ENCODE measurements around the gene MYBPC1.
A peak's percentile ranks its signal among the peaks of the same experiment; 100 is the strongest.
"Not testable (repeated sequence)": the region's sequence is repeated elsewhere in the genome, so short reads cannot be mapped to it uniquely, and the experiment has no call there.

Gene MYBPC1

DNA sequence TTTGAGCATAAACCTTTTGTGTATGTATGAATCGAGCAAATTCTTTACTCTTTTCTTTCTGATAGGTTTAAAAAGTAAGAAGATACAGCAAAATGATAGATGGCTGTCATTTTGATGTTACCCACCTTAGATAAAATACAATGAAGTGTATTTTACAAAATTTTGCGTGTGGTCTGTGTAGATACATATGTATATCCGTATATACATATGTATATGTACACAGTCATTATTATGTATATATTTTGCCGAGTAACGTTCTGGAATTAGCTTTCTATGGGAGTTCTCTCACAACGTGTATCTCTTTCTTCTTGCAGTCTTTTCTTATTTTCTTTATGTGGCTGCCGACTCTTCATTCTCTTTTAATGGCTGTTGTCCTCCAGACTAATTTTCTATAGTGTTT is 70.2 kb downstream of the MYBPC1 start:
- DNase-seq, result no peak

DNA sequence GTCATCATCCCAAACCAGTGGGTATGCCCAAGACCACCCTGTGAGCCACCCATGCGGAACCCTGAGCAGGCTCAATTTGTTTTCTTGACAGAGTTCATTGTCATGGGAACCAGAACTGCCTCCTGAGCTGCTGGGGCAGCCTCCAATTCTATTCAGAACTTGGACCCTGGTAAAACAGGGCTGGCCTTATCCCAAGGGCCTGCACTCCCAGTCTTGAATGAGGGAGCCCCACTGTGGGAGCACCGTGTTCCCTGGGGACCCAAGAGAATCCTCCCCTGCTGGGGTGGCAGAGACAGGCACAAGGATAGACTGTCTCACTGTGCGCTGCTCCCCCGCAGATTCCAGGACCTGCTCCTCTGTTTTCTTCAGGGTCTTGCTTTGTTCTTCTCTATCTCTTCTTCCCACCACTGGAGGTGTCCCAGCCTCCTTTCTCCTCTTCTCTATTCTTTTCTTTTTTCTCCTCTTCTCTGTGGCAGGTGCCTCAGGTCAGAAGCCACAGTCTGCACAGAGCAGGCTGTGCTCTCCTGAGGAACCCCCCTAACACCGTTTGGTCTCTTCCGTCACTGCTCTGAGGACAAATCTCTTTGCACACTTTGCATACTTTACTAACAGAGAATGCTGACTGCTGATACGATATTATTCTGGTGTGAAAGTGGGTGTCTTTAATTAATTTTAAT is 71.4 kb downstream of the MYBPC1 start:
- DNase-seq, result no peak

DNA sequence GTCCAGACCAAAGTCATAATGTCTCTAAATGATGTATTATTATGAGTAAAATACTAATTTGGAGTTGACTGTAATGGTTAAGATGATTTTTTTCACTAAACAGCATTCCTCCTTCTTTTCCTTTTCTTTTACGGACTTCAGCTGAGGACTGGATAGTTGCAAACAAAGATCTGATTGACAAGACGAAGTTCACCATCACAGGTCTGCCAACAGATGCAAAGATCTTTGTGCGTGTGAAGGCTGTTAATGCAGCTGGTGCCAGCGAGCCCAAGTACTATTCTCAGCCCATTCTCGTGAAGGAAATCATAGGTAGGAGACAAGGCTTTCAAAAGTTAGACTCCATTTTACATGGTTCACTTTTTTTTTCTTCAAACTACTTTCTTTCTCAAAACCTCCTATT is 72.8 kb downstream of the MYBPC1 start:
- DNase-seq, result no peak

DNA sequence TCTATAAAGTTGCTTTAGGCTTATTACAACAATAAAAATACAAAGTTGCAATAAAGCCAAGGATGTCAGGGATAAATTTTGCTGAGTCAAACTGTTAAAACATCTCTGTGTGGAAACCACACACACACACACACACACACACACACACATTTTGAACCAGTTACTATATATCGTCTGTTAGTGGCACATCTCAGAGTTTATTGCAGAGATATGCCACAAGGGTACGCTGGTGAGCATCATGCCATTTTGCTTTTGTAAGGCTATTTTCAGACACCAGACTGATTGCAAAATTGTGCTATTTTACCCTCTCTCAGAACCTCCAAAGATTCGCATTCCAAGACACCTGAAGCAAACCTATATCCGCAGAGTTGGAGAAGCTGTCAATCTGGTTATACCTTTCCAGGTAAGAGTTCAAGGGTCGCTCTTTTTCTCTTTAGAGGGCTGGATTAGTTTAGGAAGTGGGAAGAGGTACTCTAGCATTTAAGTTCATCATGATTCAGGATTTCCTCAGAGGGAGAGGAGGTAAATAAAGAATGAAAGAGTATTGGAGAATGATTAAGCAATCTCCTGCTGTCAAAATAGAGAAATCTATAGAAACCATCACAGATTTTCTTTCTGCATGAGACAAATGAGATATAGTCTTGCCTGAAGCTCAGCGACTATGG is 75.4 kb downstream of the MYBPC1 start:
- DNase-seq, result no peak

DNA sequence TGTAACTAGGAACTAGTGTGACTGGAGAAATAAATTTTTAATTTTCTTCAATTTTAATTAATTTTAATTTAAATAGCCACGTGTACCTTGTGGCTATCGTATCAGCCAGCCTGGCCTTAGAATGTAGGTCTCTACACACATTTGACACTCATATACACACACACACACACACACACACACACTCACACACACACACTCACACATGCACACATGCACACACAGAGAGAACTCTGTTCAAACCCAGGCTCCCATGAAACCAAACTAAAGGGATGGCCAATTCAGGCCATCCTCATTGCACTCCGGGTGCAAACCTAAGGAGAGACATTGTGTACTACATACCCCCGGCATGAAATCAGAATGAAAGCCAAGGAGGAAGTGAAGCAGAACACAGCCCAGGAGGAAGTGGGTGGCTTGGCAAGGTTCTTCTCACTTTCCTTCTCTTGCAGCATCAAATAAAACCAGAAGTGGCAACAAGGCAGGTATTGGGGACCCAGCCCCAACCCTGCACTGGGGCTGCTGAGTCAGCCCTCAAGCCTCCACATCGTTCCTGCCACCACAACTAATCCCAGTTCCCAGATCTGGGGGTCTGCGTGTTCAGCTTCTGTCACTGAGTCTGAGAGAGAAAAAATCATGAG is 76.5 kb downstream of the MYBPC1 start:
- no peak for DNase-seq

DNA sequence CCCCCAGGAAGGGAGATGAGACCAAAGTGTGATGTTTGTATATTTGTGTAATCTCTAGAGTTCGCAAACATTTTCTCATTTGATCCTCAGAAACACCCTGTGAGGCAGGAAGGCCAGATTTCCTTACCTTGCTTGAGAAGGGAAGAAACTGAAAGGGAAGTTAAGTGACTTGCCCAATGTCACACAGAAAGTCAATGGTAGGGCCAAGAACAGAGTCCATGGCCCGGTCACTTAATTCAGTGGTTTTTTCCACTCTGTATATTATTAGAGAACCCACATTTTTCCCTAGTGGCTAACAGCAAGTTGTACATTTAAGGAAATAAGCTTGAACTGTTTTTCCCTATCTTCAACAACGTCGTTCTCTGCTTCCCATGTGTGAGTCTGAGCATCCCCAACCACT is 77.1 kb downstream of the MYBPC1 start:
- DNase-seq, result no peak

DNA sequence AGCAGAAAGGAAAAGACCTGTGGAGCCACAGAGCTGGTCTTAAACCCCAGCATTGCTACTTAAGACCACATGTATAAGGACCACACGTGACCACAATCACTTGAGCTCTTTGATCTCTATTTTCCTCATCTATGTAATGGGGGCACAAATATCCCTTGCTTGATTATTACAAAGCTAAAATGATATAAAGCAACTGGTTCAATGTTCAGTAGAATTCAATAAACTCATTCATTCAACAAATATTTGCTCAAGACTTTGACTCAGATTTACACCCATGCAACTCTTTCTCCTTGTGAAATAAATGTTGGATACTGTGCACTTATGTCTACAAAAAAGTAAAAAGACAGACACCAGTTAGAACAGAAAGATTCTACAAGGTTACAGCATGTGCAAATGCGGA is 80.8 kb downstream of the MYBPC1 start:
- DNase-seq, result no peak

DNA sequence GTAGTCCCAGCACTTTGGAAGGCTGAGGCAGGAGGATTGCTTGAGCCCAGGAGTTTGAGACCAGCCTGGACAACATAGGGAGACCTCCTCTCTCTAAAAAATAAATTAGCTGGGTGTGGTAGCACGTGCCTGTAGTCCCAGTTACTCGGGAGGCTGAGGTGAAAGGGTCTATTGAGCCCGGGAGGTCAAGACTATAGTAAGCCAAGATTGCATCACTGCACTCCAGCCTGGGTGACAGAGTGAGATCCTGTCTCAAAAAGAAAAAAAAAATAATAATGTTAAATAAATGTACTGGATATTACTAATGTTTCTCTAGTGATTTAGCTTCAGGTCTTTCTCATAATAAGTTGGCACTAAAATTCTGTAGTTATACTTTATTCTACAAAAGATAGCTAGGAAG is 81.7 kb downstream of the MYBPC1 start:
- not testable (repeated sequence) for DNase-seq

DNA sequence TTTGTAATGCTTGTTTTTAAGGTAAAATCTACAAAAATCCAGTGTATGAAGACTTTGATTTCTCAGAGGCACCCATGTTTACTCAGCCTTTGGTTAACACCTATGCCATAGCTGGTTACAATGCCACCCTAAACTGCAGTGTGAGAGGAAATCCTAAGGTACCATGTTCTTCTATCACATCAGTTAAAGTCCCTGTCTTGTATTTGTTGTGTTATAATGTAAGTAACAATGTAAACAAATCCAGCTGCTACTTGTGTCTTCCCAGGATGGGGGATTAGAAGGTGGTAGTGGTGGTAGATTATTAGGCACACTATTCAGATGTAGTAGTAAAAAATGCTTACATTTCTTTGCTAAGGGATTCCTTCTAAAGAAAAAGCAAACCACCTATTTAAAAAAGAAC is 83.3 kb downstream of the MYBPC1 start:
- no peak for DNase-seq

DNA sequence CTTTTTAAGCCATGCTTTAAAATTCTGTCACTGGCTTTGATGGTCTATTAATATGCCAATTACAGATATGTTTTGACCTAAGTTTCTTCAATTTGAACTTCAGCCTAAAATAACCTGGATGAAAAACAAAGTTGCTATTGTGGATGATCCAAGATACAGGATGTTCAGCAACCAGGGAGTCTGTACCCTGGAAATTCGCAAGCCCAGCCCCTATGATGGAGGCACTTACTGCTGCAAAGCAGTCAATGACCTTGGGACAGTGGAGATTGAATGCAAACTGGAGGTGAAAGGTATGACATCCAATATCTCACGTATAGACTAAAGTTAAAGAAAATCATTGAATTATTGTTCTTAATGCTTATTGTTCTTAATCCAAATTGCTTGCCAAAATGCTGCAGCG is 85.5 kb downstream of the MYBPC1 start:
- DNase-seq, result no peak

DNA sequence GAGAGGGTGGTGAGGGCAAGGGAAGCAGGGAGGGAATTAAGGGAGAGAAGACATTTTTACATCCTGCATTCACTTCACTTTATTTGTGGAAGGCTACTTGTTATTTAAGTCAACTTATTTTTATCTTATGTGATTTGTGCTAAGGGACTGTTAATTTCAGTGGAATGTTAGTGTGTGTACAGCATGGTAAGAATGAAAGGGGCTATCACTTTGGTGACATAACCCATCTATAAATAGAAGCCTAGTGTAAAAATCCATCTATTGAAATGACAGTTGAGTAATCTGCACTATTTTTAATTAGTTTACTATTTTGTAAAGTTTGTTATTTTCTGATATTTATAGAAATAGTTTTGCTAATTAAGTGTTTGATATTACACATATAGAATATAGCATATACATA is 85.9 kb downstream of the MYBPC1 start:
- DNase-seq, result no peak

DNA sequence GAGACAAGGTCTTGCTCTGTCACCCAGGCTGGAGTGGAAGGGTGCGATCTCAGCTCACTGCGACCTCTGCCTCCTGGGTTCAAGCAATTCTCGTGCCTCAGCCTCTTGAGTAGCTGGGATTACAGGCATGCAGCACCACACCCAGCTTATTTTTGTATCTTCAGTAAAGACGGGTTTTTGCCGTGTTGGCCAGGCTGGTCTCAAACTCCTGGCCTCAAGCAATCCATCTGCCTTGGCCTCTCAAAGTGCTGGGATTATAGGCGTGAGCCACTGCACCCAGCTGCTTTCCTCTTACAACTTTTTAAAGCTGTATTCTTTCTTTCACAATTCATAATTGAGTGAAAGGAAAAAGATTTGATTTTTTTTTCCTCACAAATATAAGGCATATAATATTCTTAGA is 86.9 kb downstream of the MYBPC1 start:
- DNase-seq, result not testable (repeated sequence)

DNA sequence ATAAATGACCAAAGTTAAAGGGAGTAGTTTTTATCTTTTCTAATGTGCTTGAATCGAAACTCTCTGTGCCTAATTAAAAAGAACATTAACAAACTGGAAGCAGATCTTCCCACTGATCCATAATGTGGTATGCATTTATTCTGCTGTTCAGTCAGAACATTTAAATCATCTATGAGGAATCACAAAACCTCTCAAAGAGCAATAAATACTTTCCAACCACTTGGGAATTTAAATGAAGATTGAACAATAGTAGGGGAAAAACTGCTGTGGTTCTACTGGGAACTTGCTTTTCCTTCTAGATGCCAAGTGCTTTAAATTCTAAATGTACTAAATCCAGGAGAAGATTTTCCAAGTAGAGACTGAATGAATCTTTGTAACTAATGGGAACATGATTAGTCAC is 90.3 kb downstream of the MYBPC1 start:
- DNase-seq, result no peak

DNA sequence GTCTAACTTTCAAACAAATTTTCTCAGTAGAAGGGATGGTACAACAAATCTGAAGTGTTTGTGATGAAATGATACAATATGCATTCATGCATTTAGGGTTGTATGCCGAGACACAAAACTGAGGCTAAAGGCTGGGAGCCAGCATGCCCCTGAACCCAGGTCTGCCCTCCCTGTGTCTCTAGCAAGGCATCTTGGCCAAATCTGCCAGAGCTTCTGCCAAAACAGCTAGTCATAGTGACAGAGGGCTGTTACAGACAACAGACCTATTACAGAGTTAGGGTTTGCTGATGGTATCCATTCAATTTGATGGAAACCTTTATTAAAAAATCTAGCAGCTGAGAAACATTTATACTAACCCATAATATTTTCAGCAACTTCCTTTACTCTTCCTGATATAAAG is 91.4 kb downstream of the MYBPC1 start:
- no peak for DNase-seq

DNA sequence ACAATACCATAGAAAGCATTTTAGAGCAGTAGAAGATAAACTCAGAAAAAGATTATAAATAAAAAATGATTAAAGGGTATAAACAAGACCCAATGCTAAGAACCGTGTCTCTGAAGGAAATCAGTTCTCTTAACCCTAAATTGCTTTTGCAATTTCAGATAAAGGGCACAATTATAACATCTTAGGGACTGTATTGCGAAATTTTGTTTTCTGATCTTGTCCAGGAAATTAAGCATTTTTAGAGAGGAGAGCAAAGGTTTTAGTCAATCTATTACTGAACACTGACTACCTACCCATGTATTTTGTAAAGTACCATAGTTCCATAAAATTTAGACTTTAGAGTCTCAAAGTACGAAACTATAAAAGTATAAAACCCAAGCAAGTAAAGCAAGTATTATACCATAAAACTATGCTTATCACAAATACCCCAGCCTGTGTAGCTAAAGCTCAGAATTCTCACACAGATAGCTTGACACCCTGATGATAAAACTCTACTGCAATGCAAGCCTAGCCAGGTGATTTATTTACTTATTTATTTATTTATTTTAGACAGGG is 95.8 kb downstream of the MYBPC1 start:
- no peak for DNase-seq

DNA sequence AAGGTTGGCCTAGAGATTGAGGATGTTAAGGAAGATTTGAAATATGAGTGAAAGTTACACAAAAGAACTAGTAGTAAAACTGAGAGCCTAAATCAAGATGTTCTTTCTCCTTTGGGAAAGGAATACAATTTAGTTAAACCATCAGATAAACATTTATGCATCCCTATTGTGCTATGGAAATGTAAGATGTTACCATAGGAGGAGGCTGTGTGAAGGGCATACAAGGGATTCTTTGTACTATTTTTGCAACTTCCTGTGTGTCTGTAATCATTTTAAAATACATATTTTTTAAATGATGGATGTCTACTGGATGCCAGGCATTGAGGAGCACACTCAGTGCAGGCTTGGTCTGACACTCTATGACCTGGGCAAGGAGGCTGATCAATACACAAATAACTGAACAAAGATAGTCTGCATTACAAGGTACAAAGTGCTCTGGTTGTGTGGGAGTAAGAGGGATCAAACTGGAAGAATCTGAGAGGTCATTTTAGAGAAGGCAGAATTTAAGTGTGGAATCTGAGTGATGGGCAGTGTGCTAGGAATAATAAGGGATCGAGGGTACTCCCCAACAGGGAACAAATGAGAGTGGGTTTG is 96.8 kb downstream of the MYBPC1 start:
- DNase-seq, result no peak

DNA sequence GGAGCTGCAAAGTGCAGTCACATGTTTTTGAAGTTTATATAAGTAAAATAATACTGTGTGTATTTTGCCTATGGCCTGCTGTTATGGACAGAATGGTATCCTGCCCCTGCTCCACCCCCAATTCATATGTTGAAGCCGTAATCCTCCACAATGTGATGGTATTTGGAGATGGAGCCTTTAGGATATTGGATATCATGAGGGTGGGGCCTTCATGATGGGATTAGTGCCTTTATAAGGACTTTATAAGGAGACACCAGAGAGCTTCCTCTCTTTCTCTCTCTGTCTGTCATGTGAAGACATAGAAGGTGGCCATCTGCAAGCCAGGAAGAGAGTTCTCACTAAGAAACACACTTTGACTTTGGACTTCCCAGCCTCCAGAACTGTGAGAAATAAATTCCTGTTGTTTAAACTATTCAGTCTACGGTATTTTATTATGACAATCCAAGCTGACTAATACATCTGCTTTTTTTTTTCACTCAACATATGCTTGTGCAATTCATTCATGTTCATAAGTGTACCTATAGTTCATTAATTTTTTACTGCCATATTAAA is 99.6 kb downstream of the MYBPC1 start:
- DNase-seq, result no peak

DNA sequence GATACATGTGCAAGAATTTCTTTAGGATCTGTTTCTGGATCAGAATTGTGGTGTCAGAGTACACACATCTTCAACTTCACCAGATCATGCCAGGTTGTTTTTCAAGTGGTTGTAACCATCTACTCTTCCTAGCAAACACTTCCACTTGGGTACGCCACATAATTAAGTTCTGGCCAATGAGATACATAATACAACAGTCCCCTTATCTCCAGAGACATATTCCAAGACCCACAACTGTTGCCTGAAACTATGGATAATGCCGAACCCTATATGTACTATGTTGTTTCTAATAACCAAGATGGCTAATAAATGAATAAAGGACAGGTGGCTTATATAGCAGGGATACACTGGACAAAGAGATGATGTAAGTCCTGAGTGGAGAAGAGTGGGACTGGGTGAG is 100.2 kb downstream of the MYBPC1 start:
- DNase-seq, result no peak

DNA sequence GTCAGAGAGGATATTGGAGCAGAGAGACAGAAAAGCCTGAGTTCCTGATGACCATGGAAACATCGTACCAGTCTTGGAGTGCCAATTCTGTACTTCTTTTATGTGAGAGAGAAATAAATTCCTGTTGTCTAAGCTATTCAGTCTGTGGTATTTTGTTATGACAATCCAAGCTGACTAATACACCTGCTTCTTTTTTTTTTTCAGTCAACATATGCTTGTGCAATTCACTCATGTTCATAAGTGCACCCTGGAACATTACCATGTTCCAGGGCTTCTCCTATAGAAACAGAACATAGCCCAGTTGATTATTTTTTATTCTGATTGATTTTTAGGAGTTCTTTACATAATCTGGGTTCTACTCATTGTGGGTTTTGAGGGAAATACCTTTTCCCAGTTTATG is 100.9 kb downstream of the MYBPC1 start:
- DNase-seq, result no peak

DNA sequence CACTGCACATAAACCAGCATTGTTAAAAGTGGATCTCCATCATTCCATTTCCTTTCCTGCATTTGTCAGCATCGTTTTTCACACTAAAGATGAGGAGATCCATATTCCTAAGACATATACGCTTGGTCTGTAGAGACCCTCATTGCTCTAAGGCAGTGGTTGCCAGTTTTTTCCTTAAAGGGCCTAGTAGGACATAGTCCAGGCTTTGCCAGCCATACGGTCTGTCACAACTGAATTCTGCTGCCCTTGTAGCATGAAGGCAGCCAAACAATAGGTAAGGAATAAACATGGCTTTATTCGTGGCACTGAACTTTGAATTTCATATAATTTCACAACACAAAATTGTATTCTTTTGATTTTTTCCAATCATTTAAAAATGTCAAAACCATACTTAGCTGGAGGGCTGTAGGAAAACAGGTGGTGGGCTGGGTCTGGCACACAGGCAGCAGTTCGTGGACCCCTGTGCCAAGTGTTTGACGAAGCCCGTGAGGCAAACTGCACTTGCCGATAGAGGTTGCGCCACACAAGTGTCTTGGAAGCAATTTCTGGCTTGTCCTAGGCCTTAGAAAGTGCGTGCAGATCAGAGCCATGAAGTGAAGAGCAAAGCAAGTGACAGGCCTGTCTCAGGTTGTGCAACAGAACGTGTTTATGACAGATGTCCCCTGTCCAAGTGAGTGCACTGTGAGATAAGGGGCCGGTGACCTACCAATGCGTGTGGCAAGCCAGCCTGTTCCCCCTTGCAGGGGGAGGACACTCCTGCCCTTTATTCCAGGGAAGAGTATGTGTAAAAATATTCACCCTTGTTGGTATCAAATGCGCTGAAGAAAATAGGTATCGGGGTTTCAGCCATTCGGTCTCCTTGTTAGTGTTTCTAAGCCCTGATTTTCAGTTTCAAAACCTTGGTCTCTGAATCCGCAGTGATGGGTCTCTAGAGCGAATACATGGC is 101.8 kb downstream of the MYBPC1 start:
- no peak for DNase-seq

DNA sequence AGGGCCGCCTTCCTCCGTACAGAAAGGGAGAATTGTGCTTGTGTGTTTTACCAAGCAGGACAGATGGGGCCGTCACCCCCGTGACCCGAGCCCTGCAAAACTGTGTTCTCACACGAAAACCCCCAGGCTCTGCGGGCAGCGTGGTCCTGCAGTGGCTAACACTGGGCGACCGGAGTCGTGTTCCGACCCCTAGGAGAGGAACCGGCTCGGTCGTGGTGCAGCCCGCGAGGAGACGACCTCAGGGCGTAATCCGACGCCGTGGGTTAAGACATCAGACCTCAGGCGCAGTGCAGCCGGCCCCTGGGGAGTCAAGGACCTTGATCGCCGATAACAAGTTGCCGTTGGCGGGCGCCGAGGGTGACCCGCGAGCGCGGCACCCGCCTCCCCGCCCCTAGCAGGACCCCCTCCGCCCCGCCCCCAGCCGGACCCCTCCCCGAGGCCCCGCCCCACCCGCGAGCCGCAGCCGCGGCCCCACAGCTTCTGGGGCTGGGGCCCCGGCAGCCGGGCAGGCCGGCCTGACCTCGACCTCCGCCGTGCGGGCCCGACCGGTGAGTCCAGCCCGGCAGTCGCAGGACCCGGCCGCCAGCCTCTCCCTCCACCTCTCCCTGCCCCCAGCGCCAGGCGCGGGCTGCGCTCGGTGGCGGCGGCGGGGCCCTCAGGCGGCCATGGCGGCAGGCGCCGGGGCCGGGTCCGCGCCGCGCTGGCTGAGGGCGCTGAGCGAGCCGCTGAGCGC is 102.6 kb downstream of the MYBPC1 start, which contains the start of gene CHPT1:
Gene CHPT1, plus strand, starts transcription at position 444 of the 733 bp plus-strand sequence. Its CDS starts 222 bp downstream, at position 666.
- DNase-seq, result peak; percentile 46
